Stimulated activated CD8-positive, alpha-beta memory T cell treated with anti-CD3 and anti-CD28 coated beads, Interleukin-15, amount 100 ng/mL, for 48 hours (primary cell): ENCODE results near the gene AOPEP.
"Not testable (repeated sequence)": the region's sequence is repeated elsewhere in the genome, so short reads cannot be mapped to it uniquely, and the experiment has no call there.

Experiments used
- DNase-seq, 2 donors: peaks; one replicate each; pipeline ENCODE4 v3.0.0-alpha.2; 2020; ENCODE audit warnings: low read depth in 2 of 2

Gene AOPEP

DNA sequence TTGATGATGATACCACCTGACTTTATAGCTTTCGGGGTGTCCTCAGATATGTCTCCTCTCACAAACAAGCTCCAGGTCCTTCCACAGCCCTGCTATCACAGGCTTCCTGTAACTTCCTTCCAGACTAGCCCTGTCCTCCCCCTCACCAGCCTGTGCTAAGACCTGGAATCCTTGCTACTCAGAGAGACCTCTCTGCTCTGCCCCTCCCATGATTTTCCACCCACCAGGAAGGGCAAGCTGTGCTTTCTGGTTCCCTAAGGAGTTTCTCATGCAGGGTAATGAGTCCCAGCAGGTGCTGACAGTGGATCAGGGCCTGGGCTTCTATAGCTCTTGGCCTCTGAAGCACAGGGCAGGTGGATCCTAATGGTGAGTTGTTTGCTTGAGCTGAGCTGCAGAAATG lies 86.9 kb downstream of the AOPEP start:
- DNase-seq: no peak

- no peak for DNase-seq
Observed at GRCh38 chr9:94817291-94818177, 91.0 kb downstream of the AOPEP start.

DNA sequence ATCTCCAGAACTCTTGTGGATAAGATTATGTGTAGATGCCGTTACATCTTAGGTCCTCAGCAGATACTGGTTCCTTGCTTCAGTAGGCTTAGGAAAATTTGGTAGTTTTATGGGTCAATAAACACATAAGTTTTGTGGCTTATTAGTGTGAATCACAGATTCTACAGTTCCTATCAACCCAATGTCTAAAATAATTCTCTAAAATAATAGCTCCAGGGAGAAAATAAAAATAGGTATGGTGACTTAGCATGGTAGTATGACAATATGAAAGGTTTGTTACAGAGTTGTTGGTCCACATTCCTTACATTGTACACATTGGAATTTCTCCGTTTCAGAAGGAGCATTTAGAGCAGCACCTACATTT lies 91.7 kb downstream of the AOPEP start:
- DNase-seq: no peak

GRCh38 chr9:94819161-94819687 lies 92.7 kb downstream of the AOPEP start:
- DNase-seq: no peak

DNA sequence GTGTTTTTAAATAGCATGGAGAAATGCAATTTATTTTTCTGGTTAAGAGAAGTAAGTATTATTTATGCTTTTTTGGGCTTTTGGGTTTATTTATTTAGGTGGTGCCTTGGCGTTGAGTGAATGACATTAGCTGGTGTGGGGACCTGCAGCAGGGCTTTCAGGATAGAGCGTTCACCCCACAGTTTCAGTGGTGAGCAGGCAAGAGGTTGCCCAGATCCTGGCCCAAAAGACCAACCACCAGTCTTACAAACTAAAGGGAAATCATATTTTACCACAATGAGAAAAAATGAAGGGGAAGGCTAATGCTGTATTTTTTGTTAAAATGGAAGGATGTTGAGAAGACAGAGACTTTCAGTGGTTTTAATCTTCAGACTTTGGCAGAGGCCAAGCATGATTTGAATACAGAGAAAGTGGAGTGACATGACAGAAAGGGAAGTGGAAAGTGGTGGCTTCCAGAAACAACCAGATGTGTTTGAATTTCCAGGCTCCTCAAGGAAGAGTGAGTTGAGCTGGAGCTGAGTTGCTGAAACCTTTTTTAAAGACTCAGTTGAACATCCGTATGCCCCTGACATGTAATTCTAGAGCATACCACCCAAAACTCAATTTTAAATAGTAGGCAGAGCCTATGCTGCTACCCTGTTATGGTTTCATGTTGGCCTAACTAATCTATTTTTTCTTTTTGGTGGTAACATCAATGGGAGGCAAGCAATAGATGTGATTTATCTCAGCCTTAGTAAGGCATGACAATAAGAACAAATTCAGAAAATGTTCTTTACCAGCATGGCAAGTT lies 94.8 kb downstream of the AOPEP start:
- DNase-seq: no peak

GRCh38 chr9:94822273-94822672 lies 95.8 kb downstream of the AOPEP start:
- DNase-seq: no peak

- DNase-seq: no peak
Observed at GRCh38 chr9:94823710-94824109, 97.2 kb downstream of the AOPEP start.

DNA sequence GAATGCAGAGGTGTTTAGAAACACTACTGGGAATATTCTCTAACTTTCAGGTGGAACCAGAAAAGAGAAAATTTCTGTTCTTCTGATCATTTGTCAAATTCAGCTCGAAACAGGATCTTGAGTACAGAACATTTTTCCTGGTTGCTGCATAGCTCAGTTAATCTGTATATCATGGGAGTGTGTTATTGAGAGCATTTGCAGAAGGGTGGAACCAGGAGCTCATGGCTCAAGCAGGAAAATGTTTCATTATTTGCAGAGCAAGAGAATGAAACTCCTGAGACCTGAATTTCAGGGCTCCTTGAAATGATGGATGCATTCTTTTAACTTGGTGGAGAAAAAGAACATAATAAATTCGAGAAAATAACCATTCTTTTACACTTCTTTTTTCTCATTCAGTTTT lies 97.9 kb downstream of the AOPEP start:
- no peak for DNase-seq

DNA sequence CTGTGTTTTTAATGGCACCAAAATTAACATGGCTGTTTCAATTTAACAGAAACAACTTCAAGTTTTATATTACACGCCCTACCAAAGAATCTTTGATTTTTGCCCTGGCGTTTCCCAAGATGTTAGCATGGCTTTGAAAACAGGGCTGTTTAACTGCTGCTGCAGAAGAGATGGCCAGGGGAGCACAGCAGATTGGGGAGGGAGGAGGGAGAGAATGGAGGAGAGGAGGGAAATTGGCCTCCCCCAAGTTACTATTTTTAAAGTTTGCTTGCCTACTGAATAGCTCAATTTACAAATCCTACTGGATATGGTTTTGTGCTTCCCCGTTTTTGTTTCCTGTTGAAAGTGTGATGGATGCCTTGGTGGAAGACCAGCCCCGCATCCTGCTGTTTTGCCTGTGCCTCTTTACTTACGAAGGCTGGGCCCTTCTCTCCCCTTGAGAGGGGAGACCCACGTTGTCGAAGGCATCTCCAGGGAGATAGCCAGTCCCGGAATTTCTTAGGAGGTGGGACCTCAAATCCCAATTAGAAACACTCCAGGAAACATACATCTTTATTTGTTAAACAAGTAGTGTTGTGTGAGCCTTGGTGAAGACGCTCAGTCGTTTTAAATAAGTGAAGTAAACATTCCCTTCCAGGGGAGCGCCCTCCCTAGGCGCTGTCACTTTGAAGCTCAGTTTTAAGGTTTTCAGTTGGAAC lies 98.6 kb downstream of the AOPEP start:
- no peak for DNase-seq

GRCh38 chr9:94825611-94825958 lies 99.1 kb downstream of the AOPEP start:
- DNase-seq: no peak

- no peak for DNase-seq
Observed at GRCh38 chr9:94826044-94826443, 99.5 kb downstream of the AOPEP start.

GRCh38 chr9:94826644-94827410 lies 100.3 kb downstream of the AOPEP start:
- no peak for DNase-seq

GRCh38 chr9:94827584-94828304 lies 101.2 kb downstream of the AOPEP start:
- no peak for DNase-seq

GRCh38 chr9:94829380-94830070 lies 103.0 kb downstream of the AOPEP start:
- DNase-seq: no peak

DNA sequence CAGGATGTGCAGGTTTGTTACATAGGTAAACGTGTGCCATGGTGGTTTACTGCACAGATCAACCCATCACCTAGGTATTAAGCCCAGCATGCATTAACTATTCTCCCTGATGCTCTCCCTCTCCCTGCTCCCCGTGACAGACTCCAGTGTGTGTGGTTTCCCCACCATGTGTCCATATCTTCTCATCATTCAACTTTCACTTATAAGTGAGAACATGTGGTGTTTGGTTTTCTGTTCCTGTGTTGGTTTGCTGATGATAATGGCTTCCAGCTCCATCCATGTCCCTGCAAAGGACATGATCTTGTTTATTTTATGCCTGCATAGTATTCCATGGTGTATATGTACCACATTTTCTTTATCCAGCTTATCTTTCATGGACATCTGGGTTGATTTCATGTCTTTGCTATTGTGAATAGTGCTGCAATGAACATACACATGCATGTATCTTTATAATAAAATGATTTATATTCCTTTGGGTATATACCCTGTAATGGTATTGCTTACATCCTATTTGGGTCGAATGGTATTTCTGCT lies 103.6 kb downstream of the AOPEP start:
- not testable (repeated sequence) for DNase-seq

DNA sequence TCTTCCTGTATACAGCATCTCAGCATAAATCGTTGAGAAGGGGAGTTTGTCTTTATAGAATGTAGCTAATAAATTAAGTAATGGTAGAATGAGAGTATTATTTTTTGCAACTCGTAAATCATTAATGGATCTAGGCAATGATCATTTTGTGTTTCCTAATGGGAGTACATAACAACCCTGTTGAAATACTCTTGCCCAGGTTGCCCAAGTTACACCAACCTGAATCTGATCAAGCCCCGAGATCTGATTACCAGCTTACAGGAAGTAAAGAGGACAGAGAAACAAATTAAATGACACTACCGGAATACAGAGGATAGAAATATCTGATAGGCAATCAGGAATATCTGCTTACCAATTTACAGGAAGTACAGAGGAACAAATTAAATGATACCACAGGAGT lies 107.3 kb downstream of the AOPEP start:
- DNase-seq: no peak

DNA sequence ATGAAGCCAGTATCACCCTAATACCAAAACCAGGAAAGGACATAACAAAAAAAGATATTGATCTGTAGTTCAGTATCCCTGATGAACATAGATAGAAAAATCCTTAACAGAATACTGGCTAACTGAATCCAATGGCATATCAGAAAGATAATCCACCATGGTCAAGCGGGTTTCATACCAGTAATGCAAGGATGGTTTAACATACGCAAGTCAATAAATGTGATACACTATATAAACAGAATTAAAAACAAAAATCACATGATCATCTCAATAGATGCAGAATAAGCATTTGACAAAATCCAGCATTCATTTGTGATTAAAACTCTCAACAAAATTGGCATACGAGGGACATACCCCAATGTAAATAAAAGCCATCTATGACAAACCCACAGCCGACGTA lies 110.9 kb downstream of the AOPEP start:
- DNase-seq: no peak

DNA sequence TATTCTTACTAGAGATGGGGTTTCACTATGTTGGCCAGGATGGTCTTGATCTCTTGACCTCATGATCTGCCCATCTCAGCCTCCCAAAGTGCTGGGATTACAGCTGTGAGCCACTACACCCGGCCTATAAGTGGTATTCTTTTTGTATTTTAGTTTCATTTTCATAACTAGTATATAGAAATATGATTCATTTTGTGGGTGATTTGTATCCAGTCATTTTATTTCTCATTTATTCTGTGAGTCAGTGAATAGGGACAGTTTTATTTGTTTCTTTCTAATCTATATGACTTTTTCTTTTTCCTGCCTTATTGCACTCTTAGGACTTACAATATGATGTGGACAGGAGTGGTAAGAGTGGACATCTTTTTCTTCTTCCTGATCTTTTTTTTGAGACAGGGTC lies 112.9 kb downstream of the AOPEP start:
- no peak for DNase-seq

DNA sequence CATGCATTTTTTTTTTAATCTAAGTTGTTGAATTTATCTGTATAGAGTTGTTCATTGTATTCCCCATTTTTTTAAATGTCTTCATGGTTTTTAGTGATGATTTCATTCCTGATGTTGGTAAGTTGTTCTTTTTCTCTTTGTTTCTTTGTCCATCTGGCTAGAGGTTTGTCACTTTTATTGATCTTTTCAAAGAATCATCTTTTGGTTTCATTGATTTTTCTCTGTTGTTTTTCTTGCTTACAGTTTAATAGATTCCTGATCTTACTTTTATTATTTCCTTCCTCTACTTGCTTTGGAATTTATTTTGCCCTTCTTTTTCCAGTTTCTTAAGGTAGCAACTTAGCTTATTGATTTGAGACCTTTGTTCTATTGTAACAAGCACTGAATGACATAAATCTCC lies 114.2 kb downstream of the AOPEP start:
- DNase-seq: no peak

- DNase-seq: no peak
Observed at GRCh38 chr9:94843134-94843533, 116.6 kb downstream of the AOPEP start.
